HG02588 (cell line): ENCODE results near the gene SLC17A9.
"Not testable (repeated sequence)": the region's sequence is repeated elsewhere in the genome, so short reads cannot be mapped to it uniquely, and the experiment has no call there.

Experiments used
- ATAC-seq: cut with Tn5 transposase; IDR thresholded peaks from one replicate; pipeline ENCODE4 v1.9.1; 2021; ENCODE audit warnings: mild to moderate bottlenecking, moderate library complexity; ENCODE audit not compliant: unreplicated experiment

The SLC17A9 gene

GRCh38 chr20:62918831-62919230, 33.7 kb upstream of the SLC17A9 start:
- ATAC-seq: no peak

GRCh38 chr20:62920039-62920645, 32.4 kb upstream of the SLC17A9 start:
- ATAC-seq: no peak

GRCh38 chr20:62921119-62921687, 31.3 kb upstream of the SLC17A9 start:
- ATAC-seq: no peak

- ATAC-seq: no peak
Observed at GRCh38 chr20:62922451-62922921, 30.0 kb upstream of the SLC17A9 start.

GRCh38 chr20:62923059-62923668, 29.3 kb upstream of the SLC17A9 start:
- not testable (repeated sequence) for ATAC-seq

- ATAC-seq: no peak
Observed at GRCh38 chr20:62923669-62924441, 28.7 kb upstream of the SLC17A9 start.

- no peak for ATAC-seq
Observed at GRCh38 chr20:62924442-62925075, 27.9 kb upstream of the SLC17A9 start.

GRCh38 chr20:62925076-62925419, 27.5 kb upstream of the SLC17A9 start:
- no peak for ATAC-seq

GRCh38 chr20:62925420-62926228, 26.9 kb upstream of the SLC17A9 start:
- peak; percentile 6 for ATAC-seq

GRCh38 chr20:62926229-62927127, 26.0 kb upstream of the SLC17A9 start, which contains the start of gene DIDO1:
TSS of gene DIDO1 (minus strand) at chr20:62926505.
- ATAC-seq: peak; percentile 76

- ATAC-seq: no peak
Observed at GRCh38 chr20:62927128-62927705, 25.3 kb upstream of the SLC17A9 start.

GRCh38 chr20:62928246-62928939, 24.1 kb upstream of the SLC17A9 start:
- no peak for ATAC-seq

GRCh38 chr20:62929051-62929538, 23.4 kb upstream of the SLC17A9 start:
- no peak for ATAC-seq

GRCh38 chr20:62931464-62931863, 21.0 kb upstream of the SLC17A9 start:
- no peak for ATAC-seq

- no peak for ATAC-seq
Observed at GRCh38 chr20:62933966-62934365, 18.5 kb upstream of the SLC17A9 start.

- no peak for ATAC-seq
Observed at GRCh38 chr20:62935204-62935967, 17.1 kb upstream of the SLC17A9 start.

GRCh38 chr20:62935968-62936585, 16.4 kb upstream of the SLC17A9 start:
- no peak for ATAC-seq
